CD8-positive, alpha-beta memory T cell (primary cell): ENCODE measurements around the gene CHRD. TPM values are rescaled to one million over a fixed set of nuclear protein-coding genes. Genes with fewer than 3 reads are reported as not detected.
A peak's percentile ranks its signal among the peaks of the same experiment; 100 is the strongest.
"Not testable (repeated sequence)": the region's sequence is repeated elsewhere in the genome, so short reads cannot be mapped to it uniquely, and the experiment has no call there.

Experiments
- CTCF ChIA-PET: fragments of 350-600 bp; sonication (Branson Sonifier 250); formaldehyde crosslinking; loops from one replicate; lab custom pipeline; 2021; ENCODE audit warnings: antibody characterized with exemption; lab: Charles Lee
- POLR2A ChIA-PET: fragments of 350-600 bp; sonication (Branson Sonifier 250); formaldehyde crosslinking; loops from one replicate; lab custom pipeline; 2021; ENCODE audit warnings: antibody characterized with exemption; lab: Charles Lee
- DNase-seq, 5 donors: peaks; one replicate each; pipeline versions ENCODE4 v3.0.0 to v3.0.0-alpha.2; 2020 to 2022; ENCODE audit warnings: mixed read lengths in 1 of 5
- H3K27ac ChIP-seq: one replicate; pipeline ENCODE4 v1.7.0; 2013; ENCODE audit warnings: low read depth, mild to moderate bottlenecking, low read length, moderate library complexity
- H3K27me3 ChIP-seq: 2 replicates; pipeline ENCODE4 v1.7.0; 2013; ENCODE audit warnings: low read length, mild to moderate bottlenecking; ENCODE audit not compliant: insufficient read depth, poor library complexity, severe bottlenecking
- H3K36me3 ChIP-seq: 2 replicates; pipeline ENCODE4 v1.7.0; 2013; ENCODE audit warnings: mild to moderate bottlenecking, low read length, moderate library complexity; ENCODE audit not compliant: insufficient read depth
- H3K4me1 ChIP-seq: 2 replicates; pipeline ENCODE4 v1.7.0; 2013; ENCODE audit warnings: mild to moderate bottlenecking, low read length, moderate library complexity; ENCODE audit not compliant: insufficient read depth
- H3K4me3 ChIP-seq: 2 replicates; pipeline ENCODE4 v1.7.0; 2013; ENCODE audit warnings: mild to moderate bottlenecking, low read length
- H3K9me3 ChIP-seq: 2 replicates; pipeline ENCODE4 v1.7.0; 2013; ENCODE audit warnings: mild to moderate bottlenecking, low read length
- H3K27ac Mint-ChIP-seq, 8 donors: one replicate each; pipeline ENCODE4 v1.8.0; 2020 to 2021; ENCODE audit warnings: mixed read lengths in 8 of 8, mild to moderate bottlenecking in 6 of 8, inconsistent platforms in 3 of 8, moderate library complexity in 3 of 8
- H3K27me3 Mint-ChIP-seq, 2 donors: one replicate each; pipeline ENCODE4 v1.8.0; 2020 to 2021; ENCODE audit warnings: mixed read lengths in 2 of 2, mild to moderate bottlenecking in 1 of 2, moderate library complexity in 1 of 2
- H3K36me3 Mint-ChIP-seq, 3 donors: one replicate each; pipeline ENCODE4 v1.8.0; 2020 to 2021; ENCODE audit warnings: mixed read lengths in 3 of 3, inconsistent platforms in 1 of 3, mild to moderate bottlenecking in 1 of 3
- H3K4me1 Mint-ChIP-seq, 3 donors: one replicate each; pipeline ENCODE4 v1.8.0; 2020 to 2021; ENCODE audit warnings: mixed read lengths in 3 of 3, inconsistent platforms in 1 of 3, mild to moderate bottlenecking in 1 of 3
- H3K4me3 Mint-ChIP-seq, 7 donors: one replicate each; pipeline ENCODE4 v1.8.0; 2020 to 2021; ENCODE audit warnings: mixed read lengths in 7 of 7, mild to moderate bottlenecking in 6 of 7, moderate library complexity in 4 of 7, inconsistent platforms in 2 of 7
- H3K9me3 Mint-ChIP-seq, 5 donors: one replicate each; pipeline ENCODE4 v1.8.0; 2020 to 2022; ENCODE audit warnings: mixed read lengths in 5 of 5, mild to moderate bottlenecking in 3 of 5, moderate library complexity in 2 of 5, inconsistent platforms in 1 of 5
- polyA plus RNA-seq: library from polyadenylated mRNA; unstranded; fragments of 300-500 nt; fragmentation: Illumina TruSeq; gene quantifications from one replicate; pipeline ENCODE4 v1.2.3, GENCODE V29; 2021
- total RNA-seq, 2 experiments: library from RNA; stranded (reverse); gene quantifications; one replicate each; pipeline ENCODE4 v1.2.3, GENCODE V29; 2021

The CHRD gene
- total and polyA plus RNA-seq, 3 experiments from 2014 or later: 0.04 TPM; not detected in 2

DNA sequence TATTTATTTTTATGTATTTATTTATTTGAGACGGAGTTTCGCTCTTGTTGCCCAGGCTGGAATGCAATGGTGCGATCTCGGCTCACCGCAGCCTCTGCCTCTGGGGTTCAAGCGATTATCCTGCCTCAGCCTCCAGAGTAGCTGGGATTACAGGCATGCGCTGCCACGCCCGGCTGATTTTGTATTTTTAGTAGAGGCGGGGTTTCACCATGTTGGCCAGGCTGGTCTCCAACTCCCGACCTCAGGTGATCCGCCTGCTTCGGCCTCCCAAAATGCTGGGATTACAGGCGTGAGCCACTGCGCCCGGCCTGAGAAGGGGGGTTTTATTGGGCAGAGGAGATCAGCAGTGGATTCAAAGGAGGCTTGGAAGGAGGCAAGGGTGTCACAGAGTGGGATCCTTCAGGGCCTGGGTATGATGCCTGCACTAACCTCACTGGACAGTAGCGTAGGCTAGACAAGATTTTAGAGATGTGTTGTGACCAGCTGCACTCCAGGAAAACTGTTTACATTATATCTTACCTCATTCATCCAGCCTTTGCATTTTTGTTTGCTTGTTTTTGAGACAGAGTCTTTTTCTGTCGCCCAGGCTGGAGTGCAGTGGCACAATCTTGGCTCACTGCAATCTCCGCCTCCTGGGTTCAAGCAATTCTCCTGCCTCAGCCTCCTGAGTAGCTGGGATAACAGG is 40.3 kb upstream of the CHRD start:
- H3K36me3 Mint-ChIP-seq: peaks cover 0 to 25% (median 11%) of the 10 kb centered on the region in 3 donors
- H3K36me3 ChIP-seq, POLR2A ChIA-PET: not testable (repeated sequence)

DNA sequence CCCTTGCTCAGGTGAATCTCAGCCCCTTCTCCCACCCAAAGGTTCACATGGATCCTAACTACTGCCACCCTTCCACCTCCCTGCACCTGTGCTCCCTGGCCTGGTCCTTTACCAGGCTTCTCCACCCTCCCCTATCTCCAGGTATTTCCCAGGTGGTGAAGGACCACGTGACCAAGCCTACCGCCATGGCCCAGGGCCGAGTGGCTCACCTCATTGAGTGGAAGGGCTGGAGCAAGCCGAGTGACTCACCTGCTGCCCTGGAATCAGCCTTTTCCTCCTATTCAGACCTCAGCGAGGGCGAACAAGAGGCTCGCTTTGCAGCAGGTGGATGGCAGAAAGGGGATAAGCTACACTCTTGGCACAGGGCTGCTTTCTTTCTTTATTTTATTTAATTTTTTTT is 37.9 kb upstream of the CHRD start:
- no peaks in the 10 kb centered on the region for H3K9me3 Mint-ChIP-seq
- peaks cover 0 to 18% (median 11%) of the 10 kb centered on the region in 3 donors for H3K36me3 Mint-ChIP-seq
- H3K27ac Mint-ChIP-seq: peak overlapping the region in 2 of 8 donors; percentile 23 to 65

More for the DNA sequence above, 40.3 kb upstream of the CHRD start:
- H3K4me1 ChIP-seq: peaks cover 19% of the 10 kb centered on the region
- H3K4me3 ChIP-seq, H3K9me3 Mint-ChIP-seq, H3K4me3 Mint-ChIP-seq, H3K27me3 ChIP-seq, H3K9me3 ChIP-seq, H3K27ac Mint-ChIP-seq, DNase-seq, H3K27ac ChIP-seq, H3K27me3 Mint-ChIP-seq: not testable (repeated sequence)
- H3K4me1 Mint-ChIP-seq: peaks cover 21 to 36% (median 24%) of the 10 kb centered on the region in 3 donors
- CTCF ChIA-PET: interaction anchor here (1.1 to 1.9 kb wide), 2 partner anchors 11 to 14 kb away, joined by 3 to 7 read pairs; no protein-coding TSS in a partner anchor

DNA sequence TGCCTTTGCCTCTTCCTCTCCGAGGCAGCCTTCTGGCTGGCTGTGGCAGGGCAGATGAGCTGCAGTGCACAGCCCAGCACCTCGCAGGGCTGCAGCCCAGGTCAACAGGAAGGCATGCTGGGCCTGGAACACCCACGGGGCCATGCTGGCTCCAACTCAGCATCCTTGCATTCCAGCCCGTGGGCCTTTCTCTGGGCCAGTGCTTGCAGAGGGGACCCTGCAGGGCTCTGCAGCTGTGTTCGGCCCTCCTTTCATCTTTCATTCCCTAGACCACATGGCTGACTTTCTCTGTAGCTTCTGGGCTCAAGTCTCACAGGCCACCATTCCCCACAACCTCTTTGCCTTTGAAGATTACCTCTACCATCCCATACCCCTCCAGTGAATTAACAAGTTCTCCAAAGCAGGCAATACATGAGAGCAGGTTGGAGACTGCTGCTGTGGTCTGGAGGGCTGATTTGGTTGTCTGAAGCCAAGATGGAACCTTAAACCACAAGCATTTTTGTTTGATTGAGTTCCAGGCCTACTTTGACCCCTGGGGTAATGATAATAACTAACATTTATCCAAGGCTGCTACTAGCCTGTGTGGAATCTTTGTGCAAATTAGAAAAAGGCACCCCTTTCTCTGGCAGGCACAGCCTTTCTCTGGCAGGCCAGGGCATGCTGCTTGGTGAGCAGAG is 36.5 kb upstream of the CHRD start:
- Histone ChIP-seq H3K4me1 (no peaks in the 10 kb centered on the region), H3K27me3 (no peaks in the 10 kb centered on the region), H3K27ac (no peak overlapping the region), H3K36me3 (no peaks in the 10 kb centered on the region), H3K4me3 (no peak overlapping the region), H3K9me3 (no peaks in the 10 kb centered on the region)
- Mint-ChIP-seq H3K4me3 (no peak overlapping the region), H3K9me3 (no peaks in the 10 kb centered on the region), H3K36me3 (peaks cover 0 to 18% (median 10%) of the 10 kb centered on the region in 3 donors), H3K27ac (no peak overlapping the region), H3K4me1 (peaks cover 0 to 6% (median 2%) of the 10 kb centered on the region in 3 donors), H3K27me3 (no peaks in the 10 kb centered on the region)
- POLR2A ChIA-PET: no interaction called here
- CTCF ChIA-PET: interaction anchor here (1.9 kb wide), 1 partner anchor 10 kb away, joined by 4 read pairs; no protein-coding TSS in a partner anchor
- DNase-seq: no peak

More for the DNA sequence above, 37.9 kb upstream of the CHRD start:
- Mint-ChIP-seq H3K4me1 (peaks cover 9 to 19% (median 11%) of the 10 kb centered on the region in 3 donors), H3K27me3 (peaks cover 0 to 3% of the 10 kb centered on the region in 2 donors), H3K4me3 (peak overlapping the region in 1 of 7 donors; percentile 45)
- Histone ChIP-seq H3K4me1 (peaks cover 6% of the 10 kb centered on the region), H3K4me3 (no peak overlapping the region), H3K27ac (no peak overlapping the region), H3K36me3 (no peaks in the 10 kb centered on the region), H3K9me3 (no peaks in the 10 kb centered on the region), H3K27me3 (no peaks in the 10 kb centered on the region)
- ChIA-PET CTCF (interaction anchor here (1.9 kb wide), 1 partner anchor 12 kb away, joined by 4 read pairs; no protein-coding TSS in a partner anchor), POLR2A (no interaction called here)
- DNase-seq: no peak

- no peaks in the 10 kb centered on the region for H3K9me3 ChIP-seq
- Mint-ChIP-seq H3K36me3 (peaks cover 0 to 18% (median 10%) of the 10 kb centered on the region in 3 donors), H3K4me1 (no peaks in the 10 kb centered on the region), H3K27ac (no peak overlapping the region), H3K27me3 (no peaks in the 10 kb centered on the region), H3K4me3 (no peak overlapping the region), H3K9me3 (no peaks in the 10 kb centered on the region)
- H3K27me3 ChIP-seq: no peaks in the 10 kb centered on the region
- no peak for DNase-seq
- POLR2A ChIA-PET: no interaction called here
- no peak overlapping the region for H3K4me3 ChIP-seq
- CTCF ChIA-PET: interaction anchor here (2.0 kb wide), 1 partner anchor 9 kb away, joined by 6 read pairs; no protein-coding TSS in a partner anchor
- no peaks in the 10 kb centered on the region for H3K36me3 ChIP-seq
- H3K4me1 ChIP-seq: no peaks in the 10 kb centered on the region
- H3K27ac ChIP-seq: no peak overlapping the region
Measured at GRCh38 chr3:184344579-184345316, 35.1 kb upstream of the CHRD start.

GRCh38 chr3:184345317-184346144 is 34.3 kb upstream of the CHRD start:
- CTCF ChIA-PET: interaction anchor here (1.0 to 2.0 kb wide), 2 partner anchors 8 to 14 kb away, joined by 3 to 6 read pairs; no protein-coding TSS in a partner anchor
- no peak overlapping the region for H3K4me3 ChIP-seq
- POLR2A ChIA-PET: no interaction called here

GRCh38 chr3:184346480-184347190 is 33.2 kb upstream of the CHRD start:
- no peaks in the 10 kb centered on the region for H3K4me1 Mint-ChIP-seq
- H3K27me3 ChIP-seq: no peaks in the 10 kb centered on the region
- peak overlapping the region; percentile 61 for H3K27ac ChIP-seq
- POLR2A ChIA-PET: no interaction called here
- no peak overlapping the region for H3K4me3 Mint-ChIP-seq
- H3K36me3 ChIP-seq: no peaks in the 10 kb centered on the region
- DNase-seq: no peak
- no peaks in the 10 kb centered on the region for H3K9me3 ChIP-seq
- peak overlapping the region in 1 of 8 donors; percentile 78 for H3K27ac Mint-ChIP-seq
- no peaks in the 10 kb centered on the region for H3K9me3 Mint-ChIP-seq
- H3K36me3 Mint-ChIP-seq: peaks cover 0 to 17% (median 6%) of the 10 kb centered on the region in 3 donors
- no peaks in the 10 kb centered on the region for H3K27me3 Mint-ChIP-seq
- no peak overlapping the region for H3K4me3 ChIP-seq
- H3K4me1 ChIP-seq: no peaks in the 10 kb centered on the region
- CTCF ChIA-PET: no interaction called here

More at GRCh38 chr3:184345317-184346144, 34.3 kb upstream of the CHRD start:
- Histone ChIP-seq H3K27ac (no peak overlapping the region), H3K27me3 (no peaks in the 10 kb centered on the region), H3K4me1 (no peaks in the 10 kb centered on the region), H3K36me3 (no peaks in the 10 kb centered on the region), H3K9me3 (no peaks in the 10 kb centered on the region)
- no peaks in the 10 kb centered on the region for H3K9me3 Mint-ChIP-seq
- H3K36me3 Mint-ChIP-seq: peaks cover 0 to 18% (median 9%) of the 10 kb centered on the region in 3 donors
- DNase-seq: no peak
- H3K27me3 Mint-ChIP-seq: no peaks in the 10 kb centered on the region
- no peak overlapping the region for H3K4me3 Mint-ChIP-seq
- H3K4me1 Mint-ChIP-seq: no peaks in the 10 kb centered on the region
- H3K27ac Mint-ChIP-seq: no peak overlapping the region
